Cardiac fibroblast (primary cell): ENCODE data around the gene OXT.
"Not testable (repeated sequence)": the region's sequence is repeated elsewhere in the genome, so short reads cannot be mapped to it uniquely, and the experiment has no call there.

Source experiments
- DNase-seq, 2 donors: peaks; one replicate each; pipeline versions ENCODE4 v3.0.0 to v3.0.0-alpha.2; 2010; ENCODE audit warnings: low read depth in 2 of 2
- H3K4me3 ChIP-seq, 2 donors: replicated peaks in 1 of 2; 1 replicate in 1 of 2; 2 replicates in 1 of 2; pipeline ENCODE4 v1.5.1; 2011; ENCODE audit warnings: low read depth in 2 of 2, low read length in 2 of 2, mild to moderate bottlenecking in 2 of 2, moderate library complexity in 1 of 2
- CTCF ChIP-seq: IDR thresholded peaks from one replicate; pipeline ENCODE4 v1.5.1; 2011; ENCODE audit warnings: low read depth, mild to moderate bottlenecking, low read length, inconsistent platforms

OXT gene

GRCh38 chr20:3115190-3116107, 44.0 kb downstream of the OXT start:
- TF ChIP-seq CTCF = peak; percentile 67
- peak; percentile 70 to 74 for DNase-seq
- H3K4me3 ChIP-seq = no peak overlapping the region

GRCh38 chr20:3116341-3116740, 44.9 kb downstream of the OXT start:
- no peak for TF ChIP-seq CTCF
- no peak overlapping the region for H3K4me3 ChIP-seq
- DNase-seq = no peak

GRCh38 chr20:3117839-3118379, 46.5 kb downstream of the OXT start:
- not testable (repeated sequence) for H3K4me3 ChIP-seq
- TF ChIP-seq CTCF = peak; percentile 82
- DNase-seq = peak; percentile 87 to 89

- H3K4me3 ChIP-seq = no peak overlapping the region
- TF ChIP-seq CTCF = no peak
- peak in 1 of 2 donors; percentile 30 for DNase-seq
Measured at GRCh38 chr20:3119044-3119443, 47.6 kb downstream of the OXT start.

GRCh38 chr20:3121271-3121911, 50.0 kb downstream of the OXT start:
- peak in 1 of 2 donors; percentile 21 for DNase-seq
- H3K4me3 ChIP-seq = no peak overlapping the region

More at GRCh38 chr20:3121271-3121911, 50.0 kb downstream of the OXT start:
- no peak for TF ChIP-seq CTCF
